Hepatocyte (in vitro differentiated cells): ENCODE data around the gene TLK2. TPM values are rescaled to one million over a fixed set of nuclear protein-coding genes. Genes with fewer than 3 reads are reported as not detected.
A peak's percentile ranks its signal among the peaks of the same experiment; 100 is the strongest.
"Not testable (repeated sequence)": the region's sequence is repeated elsewhere in the genome, so short reads cannot be mapped to it uniquely, and the experiment has no call there.

Source experiments
- DNase-seq: peaks from one replicate; pipeline ENCODE4 v3.0.0-alpha.2; 2016; ENCODE audit warnings: low spot score
- H2AFZ ChIP-seq: fragments of 200-600 bp; sonication (generic); 2 replicates; pipeline ENCODE4 v1.6.0; 2016; ENCODE audit warnings: antibody characterized with exemption, mild to moderate bottlenecking
- H3K27ac ChIP-seq: fragments of 200-600 bp; sonication (generic); 2 replicates; pipeline ENCODE4 v1.5.1; 2016; ENCODE audit warnings: mild to moderate bottlenecking
- H3K27me3 ChIP-seq: fragments of 200-600 bp; sonication (generic); 2 replicates; pipeline ENCODE4 v1.6.1; 2016
- H3K36me3 ChIP-seq: fragments of 200-600 bp; sonication (generic); replicated peaks from 2 replicates; pipeline ENCODE4 v1.5.1; 2016; ENCODE audit warnings: low read depth; ENCODE audit not compliant: insufficient read depth
- H3K4me1 ChIP-seq: fragments of 200-600 bp; sonication (generic); 2 replicates; pipeline ENCODE4 v1.5.1; 2016; ENCODE audit warnings: mild to moderate bottlenecking, moderate library complexity; ENCODE audit not compliant: insufficient read depth
- H3K4me2 ChIP-seq: fragments of 200-600 bp; sonication (generic); 2 replicates; pipeline ENCODE4 v1.6.0; 2016
- H3K4me3 ChIP-seq: fragments of 200-600 bp; sonication (generic); 2 replicates; pipeline ENCODE4 v1.5.1; 2016; ENCODE audit warnings: mild to moderate bottlenecking
- H3K79me2 ChIP-seq: fragments of 200-600 bp; sonication (generic); 2 replicates; pipeline ENCODE4 v1.6.0; 2017; ENCODE audit warnings: mild to moderate bottlenecking
- H3K9me2 ChIP-seq: fragments of 200-600 bp; sonication (generic); replicated peaks from 2 replicates; pipeline ENCODE4 v1.6.0; 2017; ENCODE audit warnings: mild to moderate bottlenecking; ENCODE audit not compliant: insufficient read depth
- H3K9me3 ChIP-seq: fragments of 200-600 bp; sonication (generic); 2 replicates; pipeline ENCODE4 v1.5.1; 2016; ENCODE audit warnings: low read depth, mild to moderate bottlenecking
- H4K20me1 ChIP-seq: fragments of 200-600 bp; sonication (generic); 2 replicates; pipeline ENCODE4 v1.6.0; 2016; ENCODE audit warnings: mild to moderate bottlenecking; ENCODE audit not compliant: insufficient read depth, poor library complexity, severe bottlenecking
- WGBS: methylation state at CpG from one replicate; pipeline ENCODE4 v1.1.6; 2016; ENCODE audit warnings: low lambda C conversion rate; ENCODE audit errors: missing lambda C conversion rate; 5-methylcytosine and 5-hydroxymethylcytosine counted together
- polyA plus RNA-seq: library from polyadenylated mRNA; unstranded; fragments of >200 nt; fragmentation: Nextera tagmentation; extraction: Ambion mirVana; gene quantifications from 2 replicates; pipeline ENCODE4 v1.2.1, GENCODE V29; 2016
- total RNA-seq: library from RNA; depleted of rRNA; stranded (reverse); fragments of >200 nt; gene quantifications from 2 replicates; pipeline ENCODE4 v1.2.3, GENCODE V29; 2014

Gene TLK2
- total and polyA plus RNA-seq, 2 experiments from 2014 or later, result 19.4 to 44.7 TPM

- not testable (repeated sequence) for H3K9me2 ChIP-seq, H3K9me3 ChIP-seq, H3K27me3 ChIP-seq, H3K4me1 ChIP-seq, H3K36me3 ChIP-seq, H3K4me3 ChIP-seq, H3K4me2 ChIP-seq, H2AFZ ChIP-seq, H4K20me1 ChIP-seq
- WGBS, result 82% methylated on average over 8 of the region's 8 CpGs
- H3K79me2 ChIP-seq, result peaks cover 13% of the 10 kb centered on the region
- peak overlapping the region; percentile 70 for H3K27ac ChIP-seq
- DNase-seq, result peak; percentile 53
Measured at GRCh38 chr17:62473030-62473982, 5.3 kb upstream of the TLK2 start.

GRCh38 chr17:62477111-62477510 is 1.5 kb upstream of the TLK2 start:
- H4K20me1 ChIP-seq, result peaks cover 13% of the 10 kb centered on the region
- not testable (repeated sequence) for H3K4me1 ChIP-seq, H3K36me3 ChIP-seq, H3K9me3 ChIP-seq, H3K4me3 ChIP-seq, H3K27me3 ChIP-seq, DNase-seq, H3K9me2 ChIP-seq
- 91% methylated on average over 8 of the region's 8 CpGs for WGBS
- H3K79me2 ChIP-seq, result peaks cover 40% of the 10 kb centered on the region
- H2AFZ ChIP-seq, result peak overlapping the region; percentile 78
- H3K4me2 ChIP-seq, result peak overlapping the region; percentile 89
- peak overlapping the region; percentile 98 for H3K27ac ChIP-seq

DNA sequence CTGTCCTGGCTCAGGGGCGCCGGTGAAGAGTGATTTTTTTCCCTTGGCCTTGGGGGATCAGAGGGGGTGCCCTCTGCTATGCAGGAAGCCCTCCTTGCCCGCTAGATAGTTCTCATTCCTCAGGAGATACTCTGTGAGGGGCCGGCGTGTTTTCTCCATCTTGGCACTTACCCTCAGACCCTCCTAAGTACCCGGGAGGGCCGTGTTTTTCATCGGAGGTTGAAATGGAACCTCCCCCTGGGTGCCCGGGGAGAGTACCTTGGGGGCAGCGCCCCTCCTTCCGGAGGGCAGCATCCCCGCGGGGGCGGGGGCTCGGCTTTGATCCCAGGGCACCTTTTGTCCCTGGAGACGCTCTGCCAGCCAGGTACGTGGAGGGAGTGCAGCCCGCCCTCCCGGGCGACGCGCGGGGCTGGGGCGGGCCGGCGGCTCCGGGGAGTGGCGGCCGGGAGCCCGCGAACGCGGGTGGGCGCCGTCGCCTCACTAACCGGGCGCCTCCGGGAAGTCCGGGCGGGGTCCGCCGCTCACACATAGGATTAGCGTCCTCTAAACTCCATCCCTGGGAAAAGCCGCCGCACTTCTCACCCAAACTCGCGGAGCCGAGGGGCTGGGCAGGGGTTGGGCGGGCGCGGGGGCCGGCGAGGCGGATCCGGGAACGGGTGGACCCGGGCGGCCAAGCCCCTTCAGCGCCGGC is 762 bp upstream of the TLK2 start:
- peaks cover 47% of the 10 kb centered on the region for H3K79me2 ChIP-seq
- H2AFZ ChIP-seq, result peak overlapping the region; percentile 78

GRCh38 chr17:62478880-62479638 is 434 bp downstream of the TLK2 start:
- not testable (repeated sequence) for H3K4me1 ChIP-seq, H3K9me3 ChIP-seq, H3K9me2 ChIP-seq, H3K27me3 ChIP-seq, H3K36me3 ChIP-seq
- H3K4me3 ChIP-seq, result peak overlapping the region; percentile 46
- peaks cover 27% of the 10 kb centered on the region for H4K20me1 ChIP-seq
- peak overlapping the region; percentile 98 for H3K27ac ChIP-seq
- 2% methylated on average over 7 of the region's 84 CpGs for WGBS
- peak overlapping the region; percentile 12 for H2AFZ ChIP-seq
- H3K4me2 ChIP-seq, result peak overlapping the region; percentile 79
- DNase-seq, result peak; percentile 46
- peaks cover 58% of the 10 kb centered on the region for H3K79me2 ChIP-seq

More for the DNA sequence above, 762 bp upstream of the TLK2 start:
- H3K9me3 ChIP-seq, H3K9me2 ChIP-seq, H3K27me3 ChIP-seq, H3K36me3 ChIP-seq, H3K4me1 ChIP-seq: not testable (repeated sequence)
- peak overlapping the region; percentile 98 for H3K27ac ChIP-seq
- peak overlapping the region; percentile 58 for H3K4me3 ChIP-seq
- peak overlapping the region; percentile 89 for H3K4me2 ChIP-seq
- peak; percentile 57 for DNase-seq
- 4% methylated on average over 32 of the region's 61 CpGs for WGBS
- peaks cover 21% of the 10 kb centered on the region for H4K20me1 ChIP-seq

DNA sequence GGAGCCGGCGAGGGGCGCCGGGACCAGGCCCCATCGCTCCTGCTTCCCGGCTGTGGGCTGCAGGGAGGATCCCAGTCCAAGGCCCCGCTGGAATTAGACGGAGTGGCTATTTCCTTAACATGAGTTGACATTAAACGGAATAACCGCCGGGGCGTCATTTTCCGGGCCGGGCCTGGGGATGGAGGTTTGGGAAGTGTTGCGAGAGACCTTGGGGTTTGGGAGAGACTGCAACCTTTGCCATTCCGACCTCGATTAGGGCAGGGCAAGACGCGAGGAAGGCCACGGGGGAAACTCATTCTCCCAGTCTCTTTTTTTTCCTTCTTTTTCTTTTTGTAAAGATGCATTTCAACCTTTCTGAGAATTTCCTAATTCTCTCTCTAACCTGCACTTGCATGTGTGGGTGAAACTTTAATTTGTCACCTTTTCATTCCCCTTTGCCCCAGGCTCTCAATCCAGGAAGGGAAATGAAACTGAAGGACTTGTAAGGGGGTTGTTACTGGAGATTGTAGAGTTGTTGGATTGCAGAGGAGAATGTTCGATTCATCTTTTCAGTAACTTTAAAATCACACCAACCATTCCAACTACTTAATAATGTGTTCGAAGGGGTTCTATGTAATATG is 1.1 kb downstream of the TLK2 start:
- 5% methylated on average over 15 of the region's 22 CpGs for WGBS
- not testable (repeated sequence) for H3K27me3 ChIP-seq, H3K9me3 ChIP-seq, H3K9me2 ChIP-seq, H3K36me3 ChIP-seq, H3K4me1 ChIP-seq
- peak overlapping the region; percentile 12 for H2AFZ ChIP-seq
- H3K79me2 ChIP-seq, result peaks cover 65% of the 10 kb centered on the region
- H3K4me3 ChIP-seq, result peak overlapping the region; percentile 46
- peak overlapping the region; percentile 98 for H3K27ac ChIP-seq
- peaks cover 34% of the 10 kb centered on the region for H4K20me1 ChIP-seq
- peak; percentile 13 for DNase-seq
- peak overlapping the region; percentile 79 for H3K4me2 ChIP-seq

- not testable (repeated sequence) for H3K36me3 ChIP-seq, DNase-seq, H3K27me3 ChIP-seq, H3K9me2 ChIP-seq, H3K9me3 ChIP-seq, H3K27ac ChIP-seq, H3K4me3 ChIP-seq, H3K4me2 ChIP-seq, H3K4me1 ChIP-seq, H2AFZ ChIP-seq
- WGBS, result 97% methylated on average over 2 of the region's 3 CpGs
- H3K79me2 ChIP-seq, result peaks cover 76% of the 10 kb centered on the region
- peaks cover 53% of the 10 kb centered on the region for H4K20me1 ChIP-seq
Measured at GRCh38 chr17:62482553-62482952, 3.9 kb downstream of the TLK2 start.

DNA sequence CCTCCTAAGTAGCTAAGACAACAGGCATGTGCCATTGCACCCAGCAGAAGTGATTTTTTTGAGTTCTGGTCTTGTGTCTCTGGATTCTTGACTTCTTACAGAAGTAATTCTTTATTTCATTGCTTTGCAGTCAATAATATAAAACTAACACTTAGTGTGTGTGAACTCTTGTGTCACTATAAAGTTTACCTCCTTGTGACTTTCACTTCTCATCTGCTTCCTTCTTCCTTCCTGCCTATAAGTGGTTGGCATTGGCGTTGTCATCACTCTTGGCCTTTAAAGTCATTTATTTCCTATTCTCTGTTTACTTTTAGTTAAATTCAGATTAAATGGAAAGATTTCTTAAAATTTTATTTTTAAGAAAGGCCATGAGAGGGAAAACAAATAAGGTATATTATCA is 12.4 kb downstream of the TLK2 start:
- not testable (repeated sequence) for H3K9me3 ChIP-seq, H3K9me2 ChIP-seq, H3K4me3 ChIP-seq, H3K36me3 ChIP-seq, H3K4me2 ChIP-seq, H2AFZ ChIP-seq, H3K27ac ChIP-seq, DNase-seq, H3K27me3 ChIP-seq, H3K4me1 ChIP-seq
- peaks cover 96% of the 10 kb centered on the region for H3K79me2 ChIP-seq
- WGBS, result 94% methylated on average over 1 of the region's 1 CpG
- H4K20me1 ChIP-seq, result peaks cover 71% of the 10 kb centered on the region

- H3K9me2 ChIP-seq, DNase-seq, H3K27me3 ChIP-seq, H3K4me3 ChIP-seq, H3K36me3 ChIP-seq, H3K9me3 ChIP-seq, H2AFZ ChIP-seq, H3K4me2 ChIP-seq, H3K27ac ChIP-seq, H3K4me1 ChIP-seq: not testable (repeated sequence)
- 93% methylated on average over 5 of the region's 5 CpGs for WGBS
- H3K79me2 ChIP-seq, result peaks cover 98% of the 10 kb centered on the region
- peaks cover 67% of the 10 kb centered on the region for H4K20me1 ChIP-seq
Measured at GRCh38 chr17:62493049-62493655, 14.5 kb downstream of the TLK2 start.
